Kidney (tissue), 14 donors: ENCODE measurements around the gene UGT1A10. TPM values are rescaled to one million over a fixed set of nuclear protein-coding genes. Genes with fewer than 3 reads are reported as not detected.
"Not testable (repeated sequence)": the region's sequence is repeated elsewhere in the genome, so short reads cannot be mapped to it uniquely, and the experiment has no call there.

ENCODE experiments used
- DNase-seq, 5 donors: peaks; one replicate each; pipeline ENCODE4 v3.0.0-alpha.2; 2013 to 2020
- FAIRE-seq: peaks from 2 replicates; lab custom pipeline; 2012; peaks lifted over from hg19 to GRCh38; lab: Jason Lieb, UNC
- H3K27ac ChIP-seq, 2 donors: one replicate each; pipeline ENCODE4 v1.7.0; 2013; ENCODE audit warnings: low read depth in 2 of 2, low read length in 2 of 2, inconsistent platforms in 1 of 2
- H3K27me3 ChIP-seq: one replicate; pipeline ENCODE4 v1.7.1; 2013; ENCODE audit warnings: low read length, inconsistent platforms; ENCODE audit not compliant: control insufficient read depth, insufficient read depth
- H3K36me3 ChIP-seq, 3 donors: one replicate each; pipeline versions ENCODE4 v1.7.0 to v1.7.1; 2013; ENCODE audit warnings: low read length in 3 of 3, control low read depth in 1 of 3, inconsistent platforms in 1 of 3; ENCODE audit not compliant: insufficient read depth in 3 of 3, control insufficient read depth in 2 of 3
- H3K4me1 ChIP-seq, 3 donors: one replicate each; pipeline versions ENCODE4 v1.7.0 to v1.7.1; 2013; ENCODE audit warnings: low read length in 3 of 3, inconsistent platforms in 1 of 3, low read depth in 1 of 3; ENCODE audit not compliant: control insufficient read depth in 2 of 3, insufficient read depth in 2 of 3
- H3K4me3 ChIP-seq, 3 donors: one replicate each; pipeline versions ENCODE4 v1.7.0 to v1.8.1; 2013; ENCODE audit warnings: low read length in 3 of 3, control low read depth in 1 of 3, inconsistent platforms in 1 of 3
- H3K9ac ChIP-seq, 3 donors: one replicate each; pipeline versions ENCODE4 v1.7.0 to v1.7.1; 2013; ENCODE audit warnings: low read length in 3 of 3, control low read depth in 1 of 3, inconsistent platforms in 1 of 3
- H3K9me3 ChIP-seq, 3 donors: one replicate each; pipeline versions ENCODE4 v1.7.0 to v1.7.1; 2013; ENCODE audit warnings: low read length in 3 of 3, control low read depth in 1 of 3, inconsistent platforms in 1 of 3; ENCODE audit not compliant: control insufficient read depth in 2 of 3, insufficient read depth in 1 of 3
- CTCF ChIP-seq: IDR thresholded peaks from 3 replicates; pipeline ENCODE4 v1.5.1; 2012; ENCODE audit warnings: mild to moderate bottlenecking, moderate library complexity, borderline replicate concordance; ENCODE audit not compliant: insufficient read depth; ENCODE audit errors: extremely low read depth
- intact Hi-C: fragments of 100-400 bp; cut with DNase I; formaldehyde crosslinking; loops from one replicate; pipeline ENCODE4 v1.11.1; 2022
- polyA plus RNA-seq: library from polyadenylated mRNA; stranded (reverse); fragments of 350-450 nt; fragmentation: Illumina TruSeq; extraction: RNeasy Lipid Tissue Mini Kit (QIAGEN cat#74804); gene quantifications from one replicate; pipeline ENCODE4 v1.2.3, GENCODE V29; 2014; ENCODE audit warnings: low read depth, low replicate concordance; ENCODE audit not compliant: insufficient read depth
- total RNA-seq: library from RNA; stranded (reverse); fragmentation: NEBNext Ultra II Directional; extraction: Animal tissue kit (Norgen Biotek cat#: 25700); gene quantifications from one replicate; pipeline ENCODE4 v1.2.1, GENCODE V29; 2021
- donor health status: control.
- donor health status: control.
- donor health status: control.
- donor health status: control.
- donor health status: control.
- donor health status: DM: yes; HTN: yes; CAD: no.
- donor health status: Normal renal cell carcinoma (clear cell type).

Gene UGT1A10
- total and polyA plus RNA-seq, 2 donors from 2014 or later, result 6.6 TPM; not detected in 1

- no peaks in the 10 kb centered on the region for H3K4me1 ChIP-seq
- no peaks in the 10 kb centered on the region for H3K36me3 ChIP-seq
- intact Hi-C loops, result no loop called here
- H3K4me3 ChIP-seq, result no peak overlapping the region
- H3K9me3 ChIP-seq, result peaks cover 0 to 7% (median 0%) of the 10 kb centered on the region in 3 donors
- no peak overlapping the region for H3K9ac ChIP-seq
- FAIRE-seq (no peak), DNase-seq (no peak)
- no peak overlapping the region for H3K27ac ChIP-seq
- H3K27me3 ChIP-seq, result no peaks in the 10 kb centered on the region
- TF ChIP-seq CTCF, result no peak
Measured at GRCh38 chr2:233611284-233611683, 25.0 kb upstream of the UGT1A10 start.

- H3K4me1 ChIP-seq, H3K4me3 ChIP-seq, H3K36me3 ChIP-seq, H3K9ac ChIP-seq, H3K27ac ChIP-seq, H3K9me3 ChIP-seq, intact Hi-C loops, DNase-seq, H3K27me3 ChIP-seq, FAIRE-seq: not testable (repeated sequence)
Measured at GRCh38 chr2:233617476-233617875, 18.8 kb upstream of the UGT1A10 start, which contains the start of gene UGT1A8. Gene UGT1A8, plus strand, starts transcription at chr2:233617633. Its CDS starts 75 bp downstream, at chr2:233617708.

- no peak for FAIRE-seq
- Histone ChIP-seq H3K27me3 (no peaks in the 10 kb centered on the region), H3K4me1 (no peaks in the 10 kb centered on the region), H3K36me3 (no peaks in the 10 kb centered on the region), H3K9ac (no peak overlapping the region), H3K9me3 (no peaks in the 10 kb centered on the region), H3K4me3 (no peak overlapping the region), H3K27ac (no peak overlapping the region)
- intact Hi-C loops, result no loop called here
- TF ChIP-seq CTCF, result no peak
- no peak for DNase-seq
Measured at GRCh38 chr2:233620204-233620603, 16.0 kb upstream of the UGT1A10 start.

GRCh38 chr2:233621863-233622262 lies 14.4 kb upstream of the UGT1A10 start:
- H3K36me3 ChIP-seq, DNase-seq, H3K4me1 ChIP-seq, H3K9me3 ChIP-seq, H3K27ac ChIP-seq, FAIRE-seq, H3K9ac ChIP-seq, H3K27me3 ChIP-seq, intact Hi-C loops, H3K4me3 ChIP-seq: not testable (repeated sequence)
